ENCODE data around the gene GALNT5. TPM values are rescaled to one million over a fixed set of nuclear protein-coding genes. Genes with fewer than 3 reads are reported as not detected.

GALNT5 gene
- total RNA-seq, 2 experiments from 2014 or later: not detected

- peaks cover 42% of the 10 kb centered on the region for H3K9me3 Mint-ChIP-seq
- H3K27me3 Mint-ChIP-seq: no peaks in the 10 kb centered on the region
- no peak overlapping the region for H3K27ac Mint-ChIP-seq
- peaks cover 55% of the 10 kb centered on the region for H3K36me3 Mint-ChIP-seq
- no peak for DNase-seq
- peaks cover 33% of the 10 kb centered on the region for H3K4me1 Mint-ChIP-seq
- no peak overlapping the region for H3K4me3 Mint-ChIP-seq
Observed at GRCh38 chr2:157345647-157346389, 88.3 kb downstream of the GALNT5 start.

DNA sequence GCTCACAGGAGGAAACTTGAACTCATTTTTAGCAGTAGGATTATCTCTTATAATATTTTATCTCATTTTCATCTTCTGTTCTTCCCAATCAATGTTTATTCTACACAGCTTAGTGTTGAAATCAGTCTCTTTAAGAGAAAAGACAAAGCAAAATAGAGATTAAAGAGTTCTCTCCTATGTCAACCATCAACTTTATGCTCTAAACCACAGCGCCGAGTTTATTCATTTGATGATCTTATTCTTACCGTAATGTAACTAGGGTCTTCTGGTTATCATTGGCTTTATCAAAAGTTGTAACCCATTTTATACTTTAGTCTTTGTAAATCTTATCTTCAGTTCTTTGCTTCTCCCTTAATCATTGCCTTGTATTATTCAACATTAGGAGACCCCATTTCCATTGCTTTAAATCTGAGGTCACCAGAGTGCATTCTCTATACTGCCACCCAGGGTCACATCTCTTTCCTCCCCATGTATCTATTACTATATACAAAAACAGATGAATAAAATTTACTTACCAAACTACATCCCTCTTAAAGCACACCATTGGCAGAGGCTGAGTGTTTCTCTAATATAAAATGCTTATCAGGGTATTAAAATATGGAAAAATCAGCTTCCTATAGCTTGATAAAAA is 90.9 kb downstream of the GALNT5 start:
- DNase-seq: no peak
- Mint-ChIP-seq H3K9me3 (peaks cover 19% of the 10 kb centered on the region), H3K27ac (peak overlapping the region; percentile 38), H3K36me3 (peaks cover 38% of the 10 kb centered on the region), H3K4me3 (peak overlapping the region; percentile 20), H3K27me3 (no peaks in the 10 kb centered on the region), H3K4me1 (peaks cover 39% of the 10 kb centered on the region)

DNA sequence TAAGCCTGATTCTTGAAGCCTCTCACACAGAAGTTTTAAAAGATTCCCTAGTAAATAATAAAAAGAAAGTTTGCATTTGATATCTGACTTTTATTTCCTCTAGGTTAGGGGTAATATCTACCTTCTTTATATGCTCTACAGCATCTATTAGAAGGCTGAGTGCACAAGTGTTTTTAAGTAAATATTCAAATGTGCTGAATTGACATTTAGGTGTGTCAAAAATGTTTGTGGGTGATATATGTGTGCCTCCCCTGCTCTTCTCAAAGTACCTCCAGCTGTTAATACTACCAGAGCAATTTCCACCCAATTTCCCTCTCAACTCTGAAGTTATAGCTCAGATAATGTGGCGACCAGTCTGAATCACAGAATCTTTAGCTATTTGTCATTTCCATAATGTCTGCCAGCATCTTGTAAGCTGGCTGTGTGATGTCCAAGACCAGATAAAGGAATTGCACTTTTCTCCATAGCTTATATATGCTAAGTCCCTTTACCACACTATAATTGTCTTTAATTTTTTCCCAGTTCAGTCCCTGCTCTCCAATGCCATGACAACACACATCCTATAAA is 92.5 kb downstream of the GALNT5 start:
- H3K27me3 Mint-ChIP-seq: no peaks in the 10 kb centered on the region
- H3K4me1 Mint-ChIP-seq: peaks cover 44% of the 10 kb centered on the region
- no peak for DNase-seq
- H3K36me3 Mint-ChIP-seq: peaks cover 28% of the 10 kb centered on the region
- no peak overlapping the region for H3K27ac Mint-ChIP-seq
- H3K4me3 Mint-ChIP-seq: no peak overlapping the region
- peaks cover 9% of the 10 kb centered on the region for H3K9me3 Mint-ChIP-seq

DNA sequence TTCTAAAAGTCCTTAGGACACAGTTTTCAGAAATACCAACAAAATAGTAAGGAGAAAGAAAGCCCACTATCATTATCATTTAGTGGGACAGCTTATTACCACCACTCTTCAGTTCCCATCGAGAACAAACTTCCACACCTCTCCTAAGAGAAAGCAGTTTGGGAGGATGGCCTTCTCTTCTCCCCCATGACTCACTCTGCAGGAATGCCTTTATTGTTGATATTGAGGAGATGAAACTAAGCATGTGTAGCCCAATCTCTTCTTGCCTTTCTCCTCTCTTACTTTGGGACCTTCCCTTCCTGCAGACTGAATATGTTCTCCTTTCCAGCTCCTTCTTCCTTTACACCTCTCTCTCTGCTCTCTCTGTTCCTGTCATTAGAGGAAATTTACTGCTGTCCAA is 98.1 kb downstream of the GALNT5 start:
- DNase-seq: no peak
- no peak overlapping the region for H3K27ac Mint-ChIP-seq
- no peak overlapping the region for H3K4me3 Mint-ChIP-seq
- H3K9me3 Mint-ChIP-seq: peaks cover 7% of the 10 kb centered on the region
- H3K4me1 Mint-ChIP-seq: peaks cover 40% of the 10 kb centered on the region
- no peaks in the 10 kb centered on the region for H3K27me3 Mint-ChIP-seq
- H3K36me3 Mint-ChIP-seq: peaks cover 20% of the 10 kb centered on the region

DNA sequence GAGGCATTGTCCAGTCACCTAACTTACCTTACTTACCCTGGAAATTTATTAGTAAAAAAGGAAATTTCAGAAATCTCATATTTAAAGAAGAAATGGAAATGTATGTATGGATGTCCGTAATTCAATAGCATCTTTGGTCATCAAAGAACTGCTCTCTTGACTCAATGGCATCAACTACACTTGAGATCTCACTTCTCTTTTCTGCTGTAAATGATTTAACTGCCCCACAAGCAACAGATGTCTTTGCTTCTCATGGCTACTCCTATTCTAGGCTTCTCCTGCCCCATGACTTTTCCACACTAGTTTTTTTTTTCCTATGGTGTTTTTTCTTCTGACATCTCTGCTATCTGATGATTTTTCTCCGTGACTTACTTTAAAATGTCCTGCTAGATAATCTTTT is 102.1 kb downstream of the GALNT5 start:
- Mint-ChIP-seq H3K9me3 (peaks cover 24% of the 10 kb centered on the region), H3K4me3 (no peak overlapping the region), H3K36me3 (peaks cover 43% of the 10 kb centered on the region), H3K4me1 (peaks cover 45% of the 10 kb centered on the region), H3K27ac (no peak overlapping the region), H3K27me3 (no peaks in the 10 kb centered on the region)
- no peak for DNase-seq

- DNase-seq: no peak
- Mint-ChIP-seq H3K36me3 (peaks cover 54% of the 10 kb centered on the region), H3K4me1 (peaks cover 44% of the 10 kb centered on the region), H3K27ac (no peak overlapping the region), H3K4me3 (no peak overlapping the region), H3K27me3 (no peaks in the 10 kb centered on the region), H3K9me3 (peaks cover 27% of the 10 kb centered on the region)
Observed at GRCh38 chr2:157361526-157361925, 104.0 kb downstream of the GALNT5 start.

- Mint-ChIP-seq H3K9me3 (peaks cover 30% of the 10 kb centered on the region), H3K4me3 (no peak overlapping the region), H3K4me1 (peaks cover 46% of the 10 kb centered on the region), H3K36me3 (peaks cover 57% of the 10 kb centered on the region), H3K27me3 (no peaks in the 10 kb centered on the region), H3K27ac (no peak overlapping the region)
- DNase-seq: no peak
Observed at GRCh38 chr2:157362627-157363026, 105.1 kb downstream of the GALNT5 start.

DNA sequence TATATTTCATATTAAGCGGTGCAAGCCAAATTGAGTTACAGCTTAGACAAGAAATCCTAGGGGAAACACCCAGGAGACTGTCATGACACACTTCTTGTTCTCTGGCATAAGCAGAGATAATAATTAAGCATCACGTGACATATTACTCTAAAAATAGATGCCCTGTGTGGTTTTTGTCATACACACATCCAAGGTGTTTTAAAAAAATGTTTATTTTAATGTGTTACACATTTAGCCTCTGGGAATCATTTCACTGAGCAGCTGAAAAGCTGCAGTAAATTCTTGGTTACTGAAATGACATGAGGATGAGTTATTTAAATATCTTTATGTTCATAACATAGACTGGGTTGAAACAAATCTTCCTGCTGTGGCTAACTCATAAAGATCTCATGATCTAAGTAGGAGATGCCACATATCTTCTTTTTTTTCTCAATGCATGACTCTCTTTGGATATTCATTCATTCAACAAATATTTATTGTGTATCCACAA is 106.2 kb downstream of the GALNT5 start:
- Mint-ChIP-seq H3K4me3 (no peak overlapping the region), H3K4me1 (peaks cover 43% of the 10 kb centered on the region), H3K27ac (peak overlapping the region; percentile 55), H3K9me3 (peaks cover 33% of the 10 kb centered on the region), H3K27me3 (no peaks in the 10 kb centered on the region), H3K36me3 (peaks cover 61% of the 10 kb centered on the region)
- no peak for DNase-seq

Other genes with a start within 250 kb of the GALNT5 start
- gene ERMN, start 68.1 kb downstream of the GALNT5 start, total RNA-seq: 1 to 10 TPM; 1.9 to 2.0 TPM
- 100 to 1,000 TPM; 302 to 304 TPM for gene CYTIP, start 186.4 kb downstream of the GALNT5 start, total RNA-seq